BLaER1 treated with 17β-estradiol and CSF1 and Interleukin-3, amounts not matched to agents 10 nM and 100 nM (cell line): Measurements from ENCODE around the gene ANKRD13B.
A peak's percentile ranks its signal among the peaks of the same experiment; 100 is the strongest.

Source experiments
- H3K27ac ChIP-seq, 11 experiments: shearing (Covaris generic); formaldehyde crosslinking; 2 replicates each; pipeline ENCODE4 v1.8.1; 2022
- H3K27me3 ChIP-seq, 11 experiments: shearing (Covaris generic); formaldehyde crosslinking; 2 replicates each; pipeline ENCODE4 v1.8.1; 2022
- H3K36me3 ChIP-seq, 11 experiments: shearing (Covaris generic); formaldehyde crosslinking; 2 replicates each; pipeline ENCODE4 v1.8.1; 2022
- H3K4me1 ChIP-seq, 10 experiments: shearing (Covaris generic); formaldehyde crosslinking; 2 replicates each; pipeline ENCODE4 v1.8.1; 2022
- H3K4me2 ChIP-seq, 11 experiments: shearing (Covaris generic); formaldehyde crosslinking; 2 replicates each; pipeline ENCODE4 v1.8.1; 2022
- H3K4me3 ChIP-seq, 10 experiments: shearing (Covaris generic); formaldehyde crosslinking; 2 replicates each; pipeline ENCODE4 v1.8.1; 2022
- H3K9ac ChIP-seq, 11 experiments: shearing (Covaris generic); formaldehyde crosslinking; 2 replicates each; pipeline ENCODE4 v1.8.1; 2022
- H3K9me3 ChIP-seq, 11 experiments: shearing (Covaris generic); formaldehyde crosslinking; replicated peaks in 1 of 11; 2 replicates each; pipeline ENCODE4 v1.8.1; 2022
- H4K20me1 ChIP-seq, 11 experiments: shearing (Covaris generic); formaldehyde crosslinking; 2 replicates each; pipeline ENCODE4 v1.8.1; 2022
- Cebpa-rat ChIP-seq, 11 experiments: shearing (Covaris generic); IDR thresholded peaks; 2 replicates each; pipeline ENCODE4 v1.8.1; 2022

Gene ANKRD13B

GRCh38 chr17:29572691-29573557 is 20.0 kb upstream of the ANKRD13B start:
- peaks cover 47 to 79% (median 75%) of the 10 kb centered on the region in 10 experiments for H3K4me1 ChIP-seq
- peak overlapping the region in 8 of 11 experiments; percentile 12 to 66 (median 40); a peak in 10 of 22 replicates for H3K9ac ChIP-seq
- peak overlapping the region in 2 of 10 experiments; percentile 9 to 26; a peak in 1 of 20 replicates for H3K4me3 ChIP-seq
- peaks cover 58 to 87% (median 76%) of the 10 kb centered on the region in 11 experiments; a peak in 21 of 22 replicates for H4K20me1 ChIP-seq
- TF ChIP-seq Cebpa-rat (IDR thresholded peaks at IDR 0.05) = no peak
- peak overlapping the region in 3 of 11 experiments; percentile 10 to 52 (median 45); a peak in 5 of 22 replicates for H3K27ac ChIP-seq
- no peaks in the 10 kb centered on the region for H3K9me3 ChIP-seq
- peaks cover 49 to 71% (median 57%) of the 10 kb centered on the region in 11 experiments for H3K36me3 ChIP-seq
- H3K4me2 ChIP-seq = peak overlapping the region; percentile 65 to 94 (median 81)
- H3K27me3 ChIP-seq = no peaks in the 10 kb centered on the region

- Histone ChIP-seq H3K4me2 (peak overlapping the region; percentile 65 to 94 (median 81); a peak in 21 of 22 replicates), H3K4me1 (peaks cover 47 to 79% (median 75%) of the 10 kb centered on the region in 10 experiments), H3K4me3 (no peak overlapping the region), H3K9me3 (no peaks in the 10 kb centered on the region), H3K36me3 (peaks cover 55 to 77% (median 63%) of the 10 kb centered on the region in 11 experiments), H3K9ac (peak overlapping the region in 6 of 11 experiments; percentile 2 to 66 (median 43); a peak in 3 of 22 replicates), H4K20me1 (peaks cover 58 to 93% (median 80%) of the 10 kb centered on the region in 11 experiments; a peak in 21 of 22 replicates), H3K27me3 (no peaks in the 10 kb centered on the region), H3K27ac (peak overlapping the region in 1 of 11 experiments; percentile 45; a peak in 1 of 22 replicates)
- TF ChIP-seq Cebpa-rat (IDR thresholded peaks at IDR 0.05) = no peak
Observed at GRCh38 chr17:29573558-29573869, 19.4 kb upstream of the ANKRD13B start.

- peak overlapping the region in 5 of 11 experiments; percentile 2 to 66 (median 19); a peak in 3 of 22 replicates for H3K9ac ChIP-seq
- H3K27me3 ChIP-seq = no peaks in the 10 kb centered on the region
- peaks cover 61 to 83% (median 69%) of the 10 kb centered on the region in 11 experiments for H3K36me3 ChIP-seq
- H3K4me1 ChIP-seq = peaks cover 45 to 77% (median 72%) of the 10 kb centered on the region in 10 experiments
- H3K9me3 ChIP-seq = no peaks in the 10 kb centered on the region
- H4K20me1 ChIP-seq = peaks cover 58 to 94% (median 83%) of the 10 kb centered on the region in 11 experiments; a peak in 21 of 22 replicates
- no peak for TF ChIP-seq Cebpa-rat (IDR thresholded peaks at IDR 0.05)
- H3K27ac ChIP-seq = 0 out of 22 replicates have a peak overlapping the region, but pooled peaks of 1 of the 11 experiments have one; percentile 45
- H3K4me3 ChIP-seq = no peak overlapping the region
- peak overlapping the region in 10 of 11 experiments; percentile 9 to 94 (median 77); a peak in 10 of 22 replicates for H3K4me2 ChIP-seq
Observed at GRCh38 chr17:29573871-29574731, 18.8 kb upstream of the ANKRD13B start.

- Histone ChIP-seq H3K9me3 (no peaks in the 10 kb centered on the region), H3K27ac (peak overlapping the region in 5 of 11 experiments; percentile 22 to 42 (median 32); a peak in 2 of 22 replicates), H3K27me3 (no peaks in the 10 kb centered on the region), H4K20me1 (peaks cover 57 to 96% (median 89%) of the 10 kb centered on the region in 11 experiments; a peak in 21 of 22 replicates), H3K4me1 (peaks cover 37 to 68% (median 65%) of the 10 kb centered on the region in 10 experiments), H3K4me2 (peak overlapping the region in 8 of 11 experiments; percentile 8 to 81 (median 48); a peak in 11 of 22 replicates), H3K4me3 (no peak overlapping the region), H3K9ac (peak overlapping the region in 8 of 11 experiments; percentile 9 to 63 (median 31); a peak in 9 of 22 replicates), H3K36me3 (peaks cover 69 to 91% (median 77%) of the 10 kb centered on the region in 11 experiments)
- no peak for TF ChIP-seq Cebpa-rat (IDR thresholded peaks at IDR 0.05)
Observed at GRCh38 chr17:29574732-29575510, 18.0 kb upstream of the ANKRD13B start.

- Histone ChIP-seq H3K27me3 (no peaks in the 10 kb centered on the region), H4K20me1 (peaks cover 56 to 96% (median 89%) of the 10 kb centered on the region in 11 experiments; a peak in 21 of 22 replicates), H3K4me3 (no peak overlapping the region), H3K4me2 (peak overlapping the region in 8 of 11 experiments; percentile 8 to 61 (median 42); a peak in 14 of 22 replicates), H3K9ac (peak overlapping the region in 8 of 11 experiments; percentile 9 to 63 (median 31); a peak in 13 of 22 replicates), H3K27ac (peak overlapping the region in 5 of 11 experiments; percentile 22 to 42 (median 32); a peak in 4 of 22 replicates), H3K36me3 (peaks cover 73 to 95% (median 82%) of the 10 kb centered on the region in 11 experiments), H3K9me3 (no peaks in the 10 kb centered on the region), H3K4me1 (peaks cover 36 to 70% (median 64%) of the 10 kb centered on the region in 10 experiments)
- no peak for TF ChIP-seq Cebpa-rat (IDR thresholded peaks at IDR 0.05)
Observed at GRCh38 chr17:29575511-29576213, 17.3 kb upstream of the ANKRD13B start.

DNA sequence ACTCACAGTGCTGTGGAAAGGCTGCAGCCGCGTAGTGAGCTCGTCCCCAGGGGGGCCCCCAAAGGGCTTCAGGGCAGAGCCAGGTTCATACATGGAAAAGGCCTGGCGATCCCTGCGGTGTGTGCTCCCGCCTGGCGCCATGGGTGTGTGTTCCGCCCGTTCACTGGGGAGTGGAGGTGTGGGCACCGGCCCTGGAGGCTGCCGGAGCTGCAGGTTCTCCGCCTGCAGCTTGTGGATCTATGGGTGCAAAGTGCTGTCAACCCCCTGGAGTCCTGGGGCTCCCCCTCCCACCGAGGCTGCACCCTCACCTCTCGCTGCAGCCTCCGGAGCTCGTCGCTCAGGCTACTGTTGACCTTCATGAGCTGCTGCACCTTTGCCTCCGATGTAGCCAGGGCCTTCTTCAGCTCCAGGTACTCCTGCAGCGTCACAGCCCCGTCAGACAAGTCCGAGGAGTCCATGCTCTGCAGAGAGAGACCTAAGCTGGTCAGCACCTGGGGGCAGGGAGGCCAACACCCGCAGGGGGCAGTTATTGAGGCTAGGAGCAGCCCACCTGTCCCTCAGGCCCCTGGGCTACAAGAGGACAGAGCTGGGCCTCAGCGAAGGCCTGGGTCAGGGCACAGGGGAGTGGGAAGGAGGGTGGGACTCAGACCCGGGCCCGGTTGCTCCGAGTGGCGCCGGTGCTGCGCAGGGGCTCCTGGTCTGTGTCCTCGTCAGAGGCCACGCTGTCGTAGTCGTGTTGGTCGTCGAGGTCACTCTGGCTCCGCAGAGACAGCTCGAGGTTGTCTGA is 16.5 kb upstream of the ANKRD13B start:
- Histone ChIP-seq H3K4me3 (no peak overlapping the region), H3K27me3 (no peaks in the 10 kb centered on the region), H4K20me1 (peaks cover 49 to 95% (median 83%) of the 10 kb centered on the region in 11 experiments; a peak in 21 of 22 replicates), H3K9ac (peak overlapping the region in 6 of 11 experiments; percentile 18 to 63 (median 38); a peak in 4 of 22 replicates), H3K4me1 (peaks cover 38 to 70% (median 64%) of the 10 kb centered on the region in 10 experiments), H3K9me3 (no peaks in the 10 kb centered on the region), H3K4me2 (peak overlapping the region in 8 of 11 experiments; percentile 8 to 61 (median 42); a peak in 10 of 22 replicates), H3K36me3 (peaks cover 80 to 95% (median 86%) of the 10 kb centered on the region in 11 experiments), H3K27ac (peak overlapping the region in 1 of 11 experiments; percentile 42; a peak in 1 of 22 replicates)
- no peak for TF ChIP-seq Cebpa-rat (IDR thresholded peaks at IDR 0.05)
